GM18505 (cell line): ENCODE measurements around the gene TMEM183A.

Experiments
- ATAC-seq: cut with Tn5 transposase; IDR thresholded peaks from one replicate; pipeline ENCODE4 v1.9.1; 2021; ENCODE audit not compliant: unreplicated experiment
- POLR2A ChIP-seq: IDR thresholded peaks from 4 replicates; pipeline ENCODE4 v1.6.1; 2011; ENCODE audit warnings: borderline replicate concordance; ENCODE audit not compliant: insufficient read depth, insufficient read length; ENCODE audit errors: extremely low read depth

Gene TMEM183A

DNA sequence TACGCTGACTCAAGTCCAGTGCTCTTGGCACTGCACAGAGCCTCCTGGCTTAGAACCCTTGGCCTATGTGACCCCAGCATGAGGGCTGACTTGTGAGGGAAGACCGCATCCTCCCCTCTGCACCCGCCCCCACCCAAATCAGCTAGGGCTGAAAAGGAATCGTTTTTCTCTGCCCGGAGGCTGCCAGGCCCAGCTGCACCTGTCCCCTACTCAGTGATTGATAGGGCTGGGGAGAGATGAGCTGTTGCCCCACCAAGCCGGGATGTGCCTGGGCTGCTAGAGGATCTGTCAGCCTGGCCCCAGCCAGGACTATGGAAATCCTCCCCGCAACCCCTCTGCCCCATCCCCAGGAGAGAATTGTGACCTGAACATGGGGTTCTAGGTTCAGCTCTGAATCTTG, 58.0 kb downstream of the TMEM183A start:
- no peak for TF ChIP-seq POLR2A
- ATAC-seq: no peak

DNA sequence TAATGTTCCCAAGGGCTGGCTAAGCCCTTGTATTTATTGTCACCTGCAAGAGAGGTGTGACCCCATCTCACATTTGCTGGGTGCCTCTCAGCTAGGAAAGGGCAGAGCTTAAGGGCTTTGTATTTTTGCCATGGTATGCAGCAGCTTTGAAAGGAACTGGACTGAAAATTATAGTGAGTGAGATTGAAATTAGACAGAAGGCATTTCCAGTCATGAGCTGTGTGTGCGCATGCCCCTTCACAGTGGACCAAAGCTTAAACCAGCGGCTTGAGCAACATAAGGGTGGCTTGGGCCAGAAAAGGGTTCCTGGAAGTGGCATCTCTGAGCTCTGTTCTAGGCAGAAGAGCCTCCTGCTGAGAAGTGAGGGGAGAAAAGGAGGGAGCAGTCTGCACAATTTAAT, 58.8 kb downstream of the TMEM183A start:
- no peak for TF ChIP-seq POLR2A

DNA sequence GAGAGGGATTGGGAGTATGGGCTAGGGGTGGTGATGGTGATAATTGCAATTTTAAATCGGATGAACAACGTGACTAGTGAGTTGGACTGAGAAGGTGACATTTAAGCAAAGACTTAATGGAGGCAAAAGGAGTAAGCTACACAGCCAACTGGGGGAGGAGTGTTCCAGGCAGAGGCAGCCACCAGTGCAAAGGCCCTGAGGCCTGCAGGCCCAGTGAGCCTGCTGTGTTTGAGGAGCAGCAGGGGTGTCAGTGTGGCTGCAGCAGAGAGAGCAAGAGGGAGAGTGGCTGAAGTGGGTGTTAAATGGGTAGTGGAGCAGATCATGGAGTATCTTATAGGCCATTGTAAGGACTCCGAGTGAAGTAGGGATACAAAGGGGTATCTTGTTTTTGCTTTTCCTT, 59.8 kb downstream of the TMEM183A start:
- ATAC-seq: no peak
- TF ChIP-seq POLR2A: no peak

More for the DNA sequence above, 58.8 kb downstream of the TMEM183A start:
- ATAC-seq: no peak

DNA sequence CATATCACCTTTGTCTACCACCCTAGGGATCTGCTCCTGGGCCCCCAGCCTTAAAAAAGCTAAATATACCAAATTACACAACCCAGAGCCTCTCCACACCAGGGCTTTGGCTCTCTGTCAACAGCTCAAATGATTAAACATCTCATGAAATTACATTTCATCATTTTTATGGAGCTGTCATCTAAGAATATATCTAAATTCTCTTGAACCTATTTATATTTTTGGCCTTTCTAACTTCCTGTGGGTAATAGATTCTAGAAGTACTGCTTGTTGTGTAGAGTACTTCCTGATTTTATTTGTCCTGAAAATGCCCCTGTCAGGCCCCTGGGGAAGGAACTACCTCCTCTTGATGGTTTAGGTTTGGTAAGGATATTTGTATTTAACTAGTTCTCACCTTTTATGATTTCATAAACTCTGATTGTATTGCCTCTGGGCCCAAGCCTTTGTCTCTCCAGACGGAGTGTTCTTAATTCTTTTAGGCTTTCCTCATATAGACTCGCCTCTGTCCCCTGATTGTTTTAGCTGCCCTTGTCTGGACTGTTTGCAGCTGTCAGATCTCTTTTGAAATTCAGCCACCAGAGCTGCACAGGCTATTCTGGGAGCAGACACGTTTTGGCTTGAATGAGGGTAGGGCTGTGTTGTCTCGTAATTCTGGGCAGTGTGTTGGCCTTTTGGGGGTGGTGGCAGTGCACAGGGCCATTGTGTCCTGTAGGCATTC, 62.0 kb downstream of the TMEM183A start:
- no peak for TF ChIP-seq POLR2A
- ATAC-seq: no peak

DNA sequence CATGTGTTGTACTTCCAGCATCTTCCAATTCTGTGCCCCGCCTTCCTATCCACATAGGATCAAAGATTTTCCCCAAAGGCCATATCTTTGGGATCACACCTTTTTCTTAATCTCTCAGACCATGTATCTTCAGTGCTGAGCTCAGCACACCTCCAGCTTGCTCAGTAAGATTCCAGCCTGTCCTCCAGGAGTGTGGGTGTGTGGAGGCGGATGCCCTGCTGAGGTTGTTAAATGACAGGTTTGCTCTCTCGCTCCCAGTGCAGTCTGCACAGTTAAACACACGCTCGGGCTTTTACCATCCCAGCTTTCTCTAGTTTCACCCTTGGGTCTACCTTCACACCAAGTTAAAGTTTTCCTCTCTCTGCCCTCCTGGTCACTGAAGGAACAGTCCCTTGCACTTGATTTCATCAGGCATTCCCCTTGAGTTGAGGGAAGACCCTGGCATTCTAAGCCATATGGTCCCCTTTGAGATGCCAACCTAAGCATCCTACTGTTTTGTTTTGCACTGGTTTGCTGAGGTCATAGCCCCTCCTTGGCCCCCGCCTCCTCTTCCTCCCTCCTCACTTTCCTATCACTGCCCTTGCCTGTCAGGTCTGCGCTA, 64.9 kb downstream of the TMEM183A start:
- TF ChIP-seq POLR2A: no peak
- no peak for ATAC-seq

DNA sequence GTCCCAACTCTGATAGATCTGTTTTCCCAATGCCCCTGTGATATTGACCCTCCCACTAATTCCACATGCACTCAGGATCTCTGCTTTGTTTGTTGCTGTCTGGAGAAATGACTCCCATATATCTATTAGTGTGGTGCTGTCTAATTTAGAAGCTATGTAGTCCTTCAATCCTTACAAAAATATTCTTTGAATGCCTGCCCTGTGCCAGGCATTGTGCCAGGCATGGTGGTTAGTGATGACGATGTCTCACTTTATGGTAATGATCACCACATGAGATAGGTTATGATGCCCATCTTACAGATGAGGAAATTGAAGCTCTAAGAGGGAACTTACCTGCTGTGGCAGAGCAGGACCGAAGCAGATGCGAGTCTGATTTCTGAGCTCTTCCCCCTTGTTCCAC, 65.7 kb downstream of the TMEM183A start:
- ATAC-seq: no peak
- TF ChIP-seq POLR2A: no peak

DNA sequence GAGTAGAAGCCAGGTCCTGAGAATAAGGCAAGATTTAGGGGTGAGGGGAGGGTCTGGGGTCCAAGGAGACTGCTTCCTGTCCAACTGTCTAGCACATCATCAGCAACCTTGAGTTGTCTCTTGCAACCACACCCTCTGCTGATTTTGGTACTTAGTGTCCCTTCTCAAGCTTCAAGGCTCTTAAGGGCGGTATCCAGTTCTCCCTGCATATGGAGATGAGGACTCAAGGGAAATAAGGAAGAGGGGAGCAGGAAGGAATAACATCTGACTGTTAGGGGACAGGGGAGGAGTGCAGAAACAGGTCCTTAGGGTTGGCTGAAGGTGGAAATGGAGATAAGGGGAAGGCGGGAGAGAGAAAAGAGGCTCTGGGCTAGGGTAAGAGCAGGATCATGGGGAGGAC, 66.3 kb downstream of the TMEM183A start:
- no peak for ATAC-seq
- TF ChIP-seq POLR2A: no peak
